H4 (cell line): ENCODE data around the gene TMEM50B. TPM values are rescaled to one million over a fixed set of nuclear protein-coding genes. Genes with fewer than 3 reads are reported as not detected.

Experiments used
- total RNA-seq: library from RNA; depleted of rRNA; stranded (reverse); fragments of >200 nt; shearing (Covaris generic); gene quantifications from 2 replicates; pipeline ENCODE4 v1.2.3, GENCODE V29; 2014; rRNA removed

The TMEM50B gene
- total RNA-seq, 1 experiment from 2014 or later = 28.3 TPM

Other genes starting within 250 kb of the TMEM50B start
- 107 and 111 TPM in 2 replicates for gene IL10RB, start 213.6 kb downstream of the TMEM50B start, total RNA-seq
- gene IFNAR1, start 155.0 kb downstream of the TMEM50B start, total RNA-seq = 7.7 and 12.1 TPM in 2 replicates
- gene IFNGR2, start 76.6 kb downstream of the TMEM50B start, total RNA-seq = 92.0 and 103 TPM in 2 replicates
- 1.2 and 3.1 TPM in 2 replicates for gene DNAJC28, start 11.7 kb upstream of the TMEM50B start, total RNA-seq
- gene GART, start 62.1 kb upstream of the TMEM50B start, total RNA-seq = 96.9 and 163 TPM in 2 replicates
- gene SON, start 63.1 kb upstream of the TMEM50B start, total RNA-seq = 222 and 434 TPM in 2 replicates
- gene DONSON, start 108.7 kb upstream of the TMEM50B start, total RNA-seq = 76.5 and 87.3 TPM in 2 replicates
- 13.6 and 15.8 TPM in 2 replicates for gene CRYZL1, start 161.8 kb upstream of the TMEM50B start, total RNA-seq
- gene ITSN1, start 162.5 kb upstream of the TMEM50B start, total RNA-seq = 19.7 and 27.4 TPM in 2 replicates